ENCODE results near the gene GPC3.
"Not testable (repeated sequence)": the region's sequence is repeated elsewhere in the genome, so short reads cannot be mapped to it uniquely, and the experiment has no call there.

GPC3 gene

DNA sequence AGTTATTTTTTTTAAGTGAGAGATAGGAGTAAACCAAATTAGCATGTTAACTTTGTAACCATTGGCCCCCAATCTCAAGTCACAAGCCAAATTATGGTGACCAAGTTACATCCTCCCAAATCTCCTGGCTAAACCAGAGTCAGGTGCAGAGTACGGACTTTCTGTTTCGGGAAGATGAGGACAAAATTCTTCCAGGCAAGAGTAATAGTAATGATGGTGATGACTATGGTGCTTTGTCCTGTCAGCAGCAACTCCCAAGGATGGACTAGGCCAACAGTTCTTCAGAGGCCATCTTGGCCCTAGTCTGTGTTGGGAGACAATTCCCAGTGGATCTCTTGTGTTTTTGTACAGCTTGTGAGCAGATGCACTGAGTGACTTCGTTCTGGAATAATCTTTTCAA is 148.8 kb downstream of the GPC3 start:
- DNase-seq, result no peak

- no peak for DNase-seq
Observed at GRCh38 chrX:133834771-133835170, 150.6 kb downstream of the GPC3 start.

GRCh38 chrX:133819546-133819945 is 165.8 kb downstream of the GPC3 start:
- no peak for DNase-seq

GRCh38 chrX:133818019-133818418 is 167.4 kb downstream of the GPC3 start:
- no peak for DNase-seq

- no peak for DNase-seq
Observed at GRCh38 chrX:133815496-133815895, 169.9 kb downstream of the GPC3 start.

DNA sequence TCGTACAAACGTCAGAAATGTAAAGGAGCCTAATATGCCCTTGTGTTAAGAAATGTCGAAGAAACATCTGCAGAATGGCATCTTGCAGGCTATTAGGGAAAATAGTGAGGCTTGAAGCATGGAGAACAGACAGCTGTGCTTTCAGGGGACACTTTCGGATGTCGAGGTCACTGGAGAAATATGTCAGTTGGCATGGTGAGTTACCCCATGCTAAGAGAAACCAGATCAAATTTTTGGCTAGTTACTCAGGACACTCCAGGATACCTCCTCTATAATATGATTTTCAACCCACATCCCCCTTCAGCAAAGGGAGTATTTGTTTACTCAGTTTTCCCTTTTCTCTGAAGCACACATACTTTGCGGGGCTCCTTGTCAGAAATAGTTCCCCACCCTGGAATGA is 171.4 kb downstream of the GPC3 start:
- no peak for DNase-seq

- no peak for DNase-seq
Observed at GRCh38 chrX:133812402-133812801, 173.0 kb downstream of the GPC3 start.

DNA sequence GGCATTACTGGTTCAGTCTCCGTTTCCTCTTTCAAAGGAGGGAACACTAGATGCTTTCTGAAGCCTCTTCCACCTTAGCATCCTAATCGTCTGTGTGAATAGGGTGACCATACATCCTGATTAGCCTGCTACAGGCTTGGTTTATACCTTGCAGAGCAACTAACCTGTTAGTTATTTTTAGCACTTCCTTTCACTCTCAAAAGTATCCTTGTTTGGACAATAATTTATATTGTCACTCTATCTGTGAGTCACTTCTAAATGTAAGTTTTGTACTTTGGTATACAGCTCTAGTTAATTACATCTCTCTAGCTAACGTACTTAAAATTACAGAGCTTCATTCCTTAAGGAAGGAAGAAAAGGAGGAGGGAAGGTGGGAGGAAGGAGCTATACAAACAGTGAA is 174.5 kb downstream of the GPC3 start:
- no peak for DNase-seq

DNA sequence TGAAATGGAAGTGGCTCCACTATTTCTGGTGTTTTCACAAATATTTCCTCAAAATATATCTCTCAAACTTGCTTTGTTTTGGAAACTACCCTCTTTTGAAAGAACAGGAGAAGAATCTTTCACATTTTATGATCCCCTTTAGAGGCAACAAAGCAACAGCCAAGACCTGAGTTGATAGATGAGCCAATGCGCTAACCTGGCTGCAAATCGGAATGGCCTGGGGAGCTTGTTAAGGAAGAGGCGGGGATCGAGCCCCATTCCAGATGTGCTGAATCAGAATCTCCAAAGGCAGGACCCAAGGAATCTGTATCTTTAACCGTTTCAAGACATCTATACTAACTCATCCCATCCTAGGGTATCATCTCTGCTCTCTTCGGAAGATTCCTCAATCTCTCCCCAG is 181.3 kb downstream of the GPC3 start:
- DNase-seq, result no peak

GRCh38 chrX:133796282-133796681 is 189.1 kb downstream of the GPC3 start:
- DNase-seq, result no peak

- no peak for DNase-seq
Observed at GRCh38 chrX:133794126-133794525, 191.3 kb downstream of the GPC3 start.

DNA sequence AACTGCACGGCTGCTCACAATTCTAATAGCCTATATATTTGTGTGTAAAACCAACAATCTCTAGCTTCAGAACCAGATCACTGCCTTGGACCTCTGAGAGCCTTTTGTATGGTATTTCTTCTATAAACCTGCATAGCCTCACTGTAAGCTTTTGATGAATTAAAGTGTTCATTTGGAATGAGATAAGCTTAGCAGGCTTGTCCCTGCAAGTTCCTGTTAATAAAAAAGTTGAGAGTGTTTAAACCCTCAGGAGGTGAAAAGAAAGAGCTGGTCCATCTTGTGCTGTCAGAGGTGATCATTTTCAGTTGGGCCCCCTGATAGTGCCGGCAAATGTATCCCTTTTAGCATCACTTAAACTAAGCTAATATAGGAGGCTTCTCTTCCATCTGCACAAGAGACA is 191.8 kb downstream of the GPC3 start:
- no peak for DNase-seq

GRCh38 chrX:133792198-133792953 is 193.0 kb downstream of the GPC3 start:
- DNase-seq, result peak; percentile 52

GRCh38 chrX:133789829-133790228 is 195.6 kb downstream of the GPC3 start:
- DNase-seq, result no peak

DNA sequence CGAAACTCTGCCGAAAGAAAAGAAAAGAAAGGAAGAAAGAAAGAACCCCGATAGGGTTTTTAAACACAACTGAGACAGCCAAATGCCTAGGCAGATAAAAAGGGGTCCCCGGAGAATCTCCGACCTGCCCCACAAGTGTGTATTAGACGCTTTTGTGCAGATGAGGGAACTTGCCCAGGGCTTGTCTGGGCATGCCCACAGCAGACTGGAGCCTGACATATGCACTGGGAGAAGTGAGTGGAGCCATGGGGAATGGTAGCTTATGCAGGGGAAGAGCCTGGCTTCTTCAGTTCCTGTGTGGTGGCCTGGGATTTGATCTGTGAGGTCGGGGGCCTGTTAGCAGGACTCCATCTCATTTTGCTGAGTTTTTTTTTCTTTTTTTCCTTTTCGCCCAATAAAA is 199.0 kb downstream of the GPC3 start:
- DNase-seq, result no peak

GRCh38 chrX:133783274-133783673 is 202.1 kb downstream of the GPC3 start:
- DNase-seq, result no peak

- DNase-seq, result no peak
Observed at GRCh38 chrX:133781174-133781573, 204.2 kb downstream of the GPC3 start.

GRCh38 chrX:133776072-133776471 is 209.3 kb downstream of the GPC3 start:
- peak; percentile 20 for DNase-seq

GRCh38 chrX:133774807-133775206 is 210.6 kb downstream of the GPC3 start:
- no peak for DNase-seq

GRCh38 chrX:133771086-133771646 is 214.2 kb downstream of the GPC3 start:
- no peak for DNase-seq

GRCh38 chrX:133762976-133763548 is 222.3 kb downstream of the GPC3 start:
- not testable (repeated sequence) for DNase-seq

DNA sequence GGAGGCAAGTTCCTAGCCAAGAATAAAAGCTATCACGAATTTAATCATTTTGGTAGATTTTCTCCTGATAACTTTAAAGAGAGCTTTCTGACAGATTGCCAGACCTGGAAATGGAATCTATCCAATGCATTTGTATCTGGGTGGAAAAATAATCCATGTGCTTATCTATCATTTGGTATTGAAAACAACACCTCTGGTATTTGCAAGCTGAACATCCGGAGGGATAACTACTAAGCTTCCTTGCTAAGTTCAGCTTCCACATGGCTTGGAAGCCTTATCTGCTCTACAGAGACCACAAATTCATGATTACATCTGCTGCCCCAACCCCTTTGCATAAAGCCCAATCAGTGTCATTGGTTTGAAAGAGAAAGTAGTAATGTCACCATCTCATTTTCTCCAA is 230.7 kb downstream of the GPC3 start:
- no peak for DNase-seq

- no peak for DNase-seq
Observed at GRCh38 chrX:133749951-133750350, 235.4 kb downstream of the GPC3 start.

DNA sequence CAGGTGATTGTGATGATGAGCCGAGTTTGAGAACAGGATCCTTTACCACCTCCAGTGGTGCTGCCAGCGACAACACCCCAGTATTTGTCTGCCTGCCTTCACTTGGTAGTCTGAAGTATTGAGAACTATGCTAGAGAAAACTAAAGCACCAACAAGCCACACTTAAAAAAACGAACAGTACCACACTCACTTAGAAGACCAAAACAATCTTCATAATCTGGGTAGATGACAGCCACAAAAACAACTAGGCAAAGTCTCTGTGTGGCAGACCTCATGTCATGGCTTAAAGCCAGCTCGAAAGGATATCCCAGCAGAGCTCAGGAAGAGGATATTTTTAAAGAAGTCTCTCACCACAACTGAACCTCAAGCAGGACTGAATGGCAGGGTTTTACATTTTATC is 236.0 kb downstream of the GPC3 start:
- no peak for DNase-seq

- DNase-seq, result no peak
Observed at GRCh38 chrX:133747196-133747595, 238.2 kb downstream of the GPC3 start.
